ENCODE measurements around the gene TAOK1.

GRCh38 chr17:29584452-29585079 lies 194.4 kb downstream of the TAOK1 start:
- TF ChIP-seq CTCF (IDR thresholded peaks at IDR 0.05): no peak
- no peak for TF ChIP-seq POLR2AphosphoS5 (IDR thresholded peaks at IDR 0.05; ENCODE audit: insufficient read depth in 1 of 2, low read depth in 1 of 2)
- no peak for TF ChIP-seq POLR2A (IDR thresholded peaks at IDR 0.05)
